ENCODE measurements around the gene AVPR2.
A peak's percentile ranks its signal among the peaks of the same experiment; 100 is the strongest.

The AVPR2 gene

DNA sequence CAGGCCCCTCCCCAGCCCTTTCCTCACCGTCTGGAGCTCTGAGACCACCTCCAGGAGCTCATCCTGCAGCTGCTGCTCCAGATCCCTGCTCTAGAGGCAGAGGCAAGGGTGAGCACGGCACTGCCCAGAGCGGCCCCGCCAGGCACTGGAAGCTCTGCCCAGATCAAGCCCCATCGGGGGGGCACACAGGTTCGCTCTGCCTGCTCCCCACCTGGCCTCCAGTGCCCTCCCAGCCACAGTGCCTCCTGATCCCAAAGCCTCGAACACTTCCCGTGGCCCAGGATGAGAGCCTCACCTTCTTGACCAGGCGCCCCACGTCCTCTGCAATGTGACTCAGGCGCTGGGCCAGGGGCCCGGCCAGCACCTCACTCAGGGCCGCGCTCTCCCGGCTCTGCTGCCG is 16.6 kb downstream of the AVPR2 start:
- DNase-seq, result no peak

- no peak for DNase-seq
These were observed 17.3 kb downstream of the AVPR2 start for GRCh38 chrX:153921511-153922446.

DNA sequence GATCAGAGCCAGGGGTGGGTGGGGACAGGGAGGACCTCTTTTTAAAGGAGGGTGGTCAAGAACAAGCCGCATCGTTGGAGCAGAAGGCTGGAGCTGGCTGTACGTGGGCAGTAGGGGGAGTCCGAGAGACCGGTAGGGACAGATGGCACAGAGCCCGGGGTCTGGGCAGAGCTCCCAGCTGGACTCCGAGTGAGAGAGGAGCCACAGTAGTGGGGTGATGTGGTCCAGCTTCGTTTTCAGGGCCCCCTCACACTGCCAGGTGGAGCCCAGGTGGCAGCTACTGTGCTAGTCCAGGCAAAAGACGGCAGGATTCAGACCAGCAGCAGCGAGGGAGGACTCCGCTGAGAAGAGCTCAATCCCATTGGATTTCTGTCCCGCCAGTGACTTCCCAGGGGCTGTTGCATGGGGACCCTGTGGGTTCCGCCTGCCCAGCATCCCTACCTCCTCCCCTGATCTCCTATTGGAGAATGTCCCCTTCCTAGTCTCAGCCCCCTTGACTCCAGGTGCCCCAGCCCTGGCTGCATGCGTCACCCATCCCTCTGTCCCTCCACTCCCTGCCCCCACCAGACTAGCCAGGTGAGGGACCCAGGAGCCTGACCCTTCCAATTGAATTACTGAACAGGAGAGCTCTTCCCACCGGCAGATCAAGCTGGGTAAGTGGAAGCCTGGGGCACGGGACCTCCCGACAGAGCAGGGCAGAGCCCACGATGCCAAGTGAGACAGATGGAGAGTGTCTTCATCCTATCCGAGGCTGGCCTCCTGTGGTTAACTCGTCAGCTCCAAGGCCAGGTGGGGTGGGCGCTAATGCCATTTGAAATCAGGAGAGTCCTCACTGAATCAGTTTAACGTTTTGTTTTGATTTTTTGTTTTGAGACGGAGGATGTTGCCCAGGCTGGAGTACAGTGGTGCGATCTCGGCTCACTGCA is 18.7 kb downstream of the AVPR2 start:
- DNase-seq, result no peak

- DNase-seq, result no peak
These were observed 19.8 kb downstream of the AVPR2 start for GRCh38 chrX:153924149-153924861.

- no peak for DNase-seq
These were observed 20.9 kb downstream of the AVPR2 start for GRCh38 chrX:153925387-153925738.

DNA sequence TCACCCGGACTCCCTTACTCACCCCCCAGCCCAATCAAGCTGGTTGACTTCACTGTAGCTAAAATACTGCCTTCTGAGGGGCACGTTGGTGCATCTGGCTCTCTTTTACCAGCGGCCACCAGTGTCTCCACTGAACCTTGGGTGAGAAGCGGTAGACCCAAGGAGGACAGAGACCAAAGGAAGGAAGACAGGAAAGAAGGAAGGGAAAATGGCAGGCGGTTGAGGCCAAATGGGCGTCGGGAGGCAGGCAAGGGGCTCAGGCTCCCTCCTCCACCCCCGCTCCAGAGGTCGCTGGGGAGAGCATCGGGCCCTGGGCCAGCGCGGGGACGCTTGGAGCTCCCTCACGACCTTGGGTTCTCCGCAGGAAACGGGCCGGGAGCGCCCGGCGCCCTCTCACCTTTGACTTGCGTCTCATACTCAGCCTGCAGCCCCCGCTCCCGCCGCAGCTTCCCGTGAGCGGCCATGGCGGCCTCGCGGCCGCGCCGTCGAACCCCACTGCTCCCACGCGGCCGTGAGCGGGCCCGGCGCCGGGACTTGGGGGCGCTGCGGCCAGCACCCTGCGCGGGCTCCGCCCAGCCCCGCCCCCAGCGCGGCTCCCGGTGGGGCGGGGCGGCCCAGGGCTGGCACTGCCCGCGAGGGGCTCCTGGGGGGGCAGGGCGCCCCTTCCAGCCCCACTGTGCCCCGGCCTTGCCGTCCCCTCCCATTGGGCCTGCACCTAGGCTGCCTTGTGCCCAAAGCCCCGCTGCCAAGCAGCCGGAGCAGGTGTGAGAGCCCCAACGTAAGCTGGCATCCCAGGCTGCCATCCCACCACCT is 21.5 kb downstream of the AVPR2 start, which contains the start of gene ARHGAP4:
ARHGAP4 (minus strand) TSS at position 526 of the 813 bp plus-strand sequence; CDS start at position 464, 62 bp downstream.
- DNase-seq, result peak; percentile 78

GRCh38 chrX:153926552-153926857 is 22.0 kb downstream of the AVPR2 start:
- DNase-seq, result no peak

DNA sequence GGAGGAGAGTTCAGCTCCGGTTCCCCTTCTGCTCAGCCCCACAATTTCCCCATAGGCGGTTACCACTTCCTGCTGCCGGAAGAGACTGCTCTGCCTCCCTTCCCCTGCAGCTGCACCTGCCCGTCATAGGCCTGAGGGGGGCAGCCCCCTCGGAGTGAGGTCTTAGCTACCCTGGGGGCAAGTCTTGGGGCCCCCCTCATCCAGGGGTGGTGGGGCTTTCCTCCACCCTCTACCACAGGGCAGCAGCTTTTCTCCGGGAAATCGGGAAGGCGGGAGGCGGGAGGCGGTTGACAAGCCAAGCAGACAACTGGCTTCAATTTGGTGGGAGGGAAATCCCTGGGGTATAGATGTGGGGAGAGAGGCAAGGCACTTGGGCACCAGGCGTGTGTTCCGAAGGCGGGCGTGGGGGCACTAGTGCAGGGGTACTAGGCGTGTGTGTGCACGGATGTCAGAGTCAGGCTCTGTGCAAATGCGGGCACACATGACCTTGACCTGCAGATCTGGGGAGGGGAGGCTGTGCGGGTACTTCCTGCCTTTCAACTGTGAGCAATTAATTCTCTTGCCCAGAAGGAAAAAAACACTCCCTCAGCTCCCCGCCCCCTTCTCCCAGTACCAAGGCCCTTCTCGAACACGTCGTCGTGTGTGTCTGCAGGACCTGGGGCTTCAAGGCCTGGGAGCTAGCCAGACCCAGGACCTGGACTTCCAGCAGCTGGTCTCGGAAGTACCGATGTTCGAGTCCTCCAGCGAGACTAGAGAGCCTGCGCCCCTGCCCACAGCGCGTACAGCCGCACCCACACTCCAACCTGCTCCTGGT is 22.6 kb downstream of the AVPR2 start:
- peak; percentile 85 for DNase-seq

- no peak for DNase-seq
These were observed 23.1 kb downstream of the AVPR2 start for GRCh38 chrX:153927672-153927921.

GRCh38 chrX:153927922-153928760 is 23.7 kb downstream of the AVPR2 start:
- DNase-seq, result peak; percentile 95

DNA sequence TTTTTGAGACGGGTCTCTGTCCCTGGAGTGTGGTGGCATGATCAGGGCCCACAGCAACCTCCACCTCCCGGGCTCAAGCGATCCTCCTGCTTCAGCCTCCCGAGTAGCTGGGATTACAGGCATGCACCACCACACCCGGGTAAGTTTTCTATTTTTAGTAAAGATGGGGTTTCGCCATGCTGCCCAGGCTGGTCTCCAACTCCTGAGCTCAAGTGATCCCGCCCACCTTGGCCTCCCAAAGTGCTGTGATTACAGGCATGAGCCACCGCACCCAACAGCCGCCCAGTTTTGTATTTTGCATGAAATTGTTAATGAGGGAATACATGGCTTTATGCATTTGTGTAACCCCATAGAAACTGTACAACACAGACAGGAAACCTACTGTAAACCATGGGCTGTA is 24.4 kb downstream of the AVPR2 start:
- no peak for DNase-seq

GRCh38 chrX:153929576-153929975 is 25.1 kb downstream of the AVPR2 start:
- no peak for DNase-seq

GRCh38 chrX:153930011-153930910 is 25.8 kb downstream of the AVPR2 start:
- DNase-seq, result no peak

DNA sequence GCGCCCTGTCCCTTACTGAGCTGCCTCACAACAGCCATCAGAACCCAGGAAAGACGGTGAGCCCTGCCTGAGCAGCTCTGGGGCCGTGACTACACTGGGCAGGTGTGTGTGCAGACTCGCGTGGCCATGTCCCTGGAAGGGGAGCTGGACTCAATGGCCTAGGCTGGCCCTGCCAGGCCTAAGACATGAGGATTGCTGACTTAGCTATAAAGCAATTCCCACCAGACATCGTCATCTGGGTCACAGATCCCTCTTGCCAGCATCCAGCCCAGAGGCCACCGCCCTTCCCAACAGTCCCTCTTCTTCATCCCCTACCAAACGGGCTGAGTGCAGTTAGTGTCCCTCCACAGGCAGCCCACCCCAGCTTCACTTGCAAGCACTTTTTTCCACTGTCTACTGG is 26.7 kb downstream of the AVPR2 start:
- no peak for DNase-seq

DNA sequence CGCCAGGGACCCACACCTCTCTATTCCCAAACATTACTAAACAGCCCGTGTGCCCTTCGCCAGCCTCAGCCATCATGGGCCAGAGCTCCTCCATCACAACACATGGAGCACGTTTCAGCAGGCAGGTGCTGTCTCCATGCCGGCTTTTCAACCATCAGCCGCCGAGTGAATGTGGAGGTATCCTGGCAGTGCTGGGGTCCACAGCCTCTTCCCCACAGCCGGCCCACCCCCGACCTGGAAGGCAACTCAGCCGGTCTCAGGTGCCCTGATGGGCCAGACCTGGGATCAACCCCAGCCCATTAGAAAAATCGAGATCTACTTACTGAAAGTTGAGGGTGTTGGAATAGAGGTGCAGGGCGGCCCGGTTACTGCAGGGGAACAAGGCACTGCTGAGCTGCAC is 27.3 kb downstream of the AVPR2 start:
- DNase-seq, result no peak

DNA sequence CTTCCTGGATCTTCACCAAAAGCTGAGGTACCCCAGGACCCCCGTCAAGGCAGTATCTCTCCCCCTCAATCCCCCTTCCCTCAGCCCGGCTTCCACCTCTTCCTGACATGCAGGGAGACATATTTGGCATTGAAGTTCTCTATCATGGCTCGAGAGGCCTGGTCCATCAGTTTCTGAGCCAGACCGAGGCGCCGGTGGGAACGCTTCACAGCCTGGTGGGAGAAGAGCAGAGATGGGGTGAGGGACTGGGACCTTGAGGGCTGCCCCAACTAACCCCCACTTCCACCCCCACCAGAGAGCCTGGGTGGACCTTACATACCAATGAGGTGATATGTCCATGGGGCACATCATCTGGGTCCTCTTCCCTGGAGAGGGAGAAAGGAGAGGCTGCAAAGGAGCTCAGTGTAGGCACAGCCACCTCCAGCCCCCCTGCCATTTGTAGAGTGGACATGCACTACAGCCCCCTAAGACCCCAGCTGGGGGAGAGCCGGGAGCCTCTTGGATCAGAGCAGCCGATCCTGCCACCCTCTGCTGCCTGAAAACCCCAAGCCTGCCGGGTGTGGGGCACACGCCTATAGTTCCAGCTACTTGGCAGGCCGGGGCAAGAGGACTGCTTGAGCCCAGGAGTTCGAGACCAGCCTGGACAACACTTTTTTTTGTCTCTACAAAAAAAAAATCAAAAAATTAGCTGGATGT is 27.9 kb downstream of the AVPR2 start:
- no peak for DNase-seq

GRCh38 chrX:153933748-153934147 is 29.3 kb downstream of the AVPR2 start:
- DNase-seq, result no peak

- DNase-seq, result no peak
These were observed 29.8 kb downstream of the AVPR2 start for GRCh38 chrX:153934148-153934761.

Data from activated CD8-positive, alpha-beta memory T cell treated with anti-CD3 and anti-CD28 coated beads for 24 hours (primary cell).